ENCODE measurements around the gene ABCA3. TPM values are rescaled to one million over a fixed set of nuclear protein-coding genes. Genes with fewer than 3 reads are reported as not detected.

ABCA3 gene
- total and polyA plus RNA-seq, 2 experiments from 2014 or later: 3.0 to 4.1 TPM

DNA sequence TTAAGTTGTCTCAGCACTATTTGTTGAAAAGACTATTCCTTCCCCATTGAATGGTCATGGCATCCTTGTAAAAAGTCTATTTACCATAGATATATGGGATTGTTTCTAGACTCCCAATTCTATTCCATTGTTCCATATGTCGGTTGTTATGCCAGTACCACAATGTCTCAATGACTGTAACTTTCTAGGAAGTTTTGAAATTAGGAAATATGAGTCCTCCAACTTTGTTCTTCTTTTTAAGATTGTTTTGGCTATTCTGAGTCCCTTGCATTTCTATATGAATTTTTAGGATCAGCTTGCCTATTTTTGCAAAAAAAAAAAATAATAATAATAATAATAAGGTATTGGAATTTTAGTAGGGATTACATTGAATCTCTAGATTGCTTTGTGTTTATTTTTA lies 43.0 kb upstream of the ABCA3 start (continued):
- TF ChIP-seq ZNF462 (CRISPR knock-in tag; IDR thresholded peaks at IDR 0.05) (no peak), STAT1 (IDR thresholded peaks at IDR 0.05; ENCODE audit: unreplicated experiment) (no peak)
- TF ChIP-seq, protein P1, sequence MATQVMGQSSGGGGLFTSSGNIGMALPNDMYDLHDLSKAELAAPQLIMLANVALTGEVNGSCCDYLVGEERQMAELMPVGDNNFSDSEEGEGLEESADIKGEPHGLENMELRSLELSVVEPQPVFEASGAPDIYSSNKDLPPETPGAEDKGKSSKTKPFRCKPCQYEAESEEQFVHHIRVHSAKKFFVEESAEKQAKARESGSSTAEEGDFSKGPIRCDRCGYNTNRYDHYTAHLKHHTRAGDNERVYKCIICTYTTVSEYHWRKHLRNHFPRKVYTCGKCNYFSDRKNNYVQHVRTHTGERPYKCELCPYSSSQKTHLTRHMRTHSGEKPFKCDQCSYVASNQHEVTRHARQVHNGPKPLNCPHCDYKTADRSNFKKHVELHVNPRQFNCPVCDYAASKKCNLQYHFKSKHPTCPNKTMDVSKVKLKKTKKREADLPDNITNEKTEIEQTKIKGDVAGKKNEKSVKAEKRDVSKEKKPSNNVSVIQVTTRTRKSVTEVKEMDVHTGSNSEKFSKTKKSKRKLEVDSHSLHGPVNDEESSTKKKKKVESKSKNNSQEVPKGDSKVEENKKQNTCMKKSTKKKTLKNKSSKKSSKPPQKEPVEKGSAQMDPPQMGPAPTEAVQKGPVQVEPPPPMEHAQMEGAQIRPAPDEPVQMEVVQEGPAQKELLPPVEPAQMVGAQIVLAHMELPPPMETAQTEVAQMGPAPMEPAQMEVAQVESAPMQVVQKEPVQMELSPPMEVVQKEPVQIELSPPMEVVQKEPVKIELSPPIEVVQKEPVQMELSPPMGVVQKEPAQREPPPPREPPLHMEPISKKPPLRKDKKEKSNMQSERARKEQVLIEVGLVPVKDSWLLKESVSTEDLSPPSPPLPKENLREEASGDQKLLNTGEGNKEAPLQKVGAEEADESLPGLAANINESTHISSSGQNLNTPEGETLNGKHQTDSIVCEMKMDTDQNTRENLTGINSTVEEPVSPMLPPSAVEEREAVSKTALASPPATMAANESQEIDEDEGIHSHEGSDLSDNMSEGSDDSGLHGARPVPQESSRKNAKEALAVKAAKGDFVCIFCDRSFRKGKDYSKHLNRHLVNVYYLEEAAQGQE (IDR thresholded peaks at IDR 0.05; ENCODE audit: unreplicated experiment): no peak

DNA sequence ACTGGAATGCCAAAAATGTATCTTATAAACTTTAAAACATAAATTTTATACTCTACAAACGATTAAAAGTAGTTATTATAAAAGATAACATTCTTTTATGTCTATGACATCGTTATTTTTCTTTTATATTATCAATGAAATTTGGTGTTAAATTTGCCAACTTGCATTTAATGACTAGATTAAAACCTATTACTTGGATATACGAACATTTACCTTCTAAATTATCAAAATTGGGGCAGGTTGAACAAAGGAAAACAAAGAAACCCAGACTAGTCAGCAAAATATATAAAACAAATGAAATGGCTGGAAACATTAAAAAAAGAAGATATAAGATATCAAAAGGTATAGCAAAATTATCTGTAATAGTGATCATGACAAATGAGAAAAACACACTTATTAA lies 34.1 kb upstream of the ABCA3 start:
- TF ChIP-seq NANOG (IDR thresholded peaks at IDR 0.05; ENCODE audit: borderline replicate concordance) (no peak), POLR2AphosphoS5 (IDR thresholded peaks at IDR 0.05; ENCODE audit: low read depth) (no peak), STAT1 (IDR thresholded peaks at IDR 0.05; ENCODE audit: unreplicated experiment) (no peak), EZH2phosphoT487 (IDR thresholded peaks at IDR 0.05; ENCODE audit: unreplicated experiment) (no peak)
- H3K4me3 Mint-ChIP-seq: no peak overlapping the region

More for the DNA sequence above, 34.1 kb upstream of the ABCA3 start:
- Mint-ChIP-seq H3K36me3 (ENCODE audit: low read depth) (no peaks in the 10 kb centered on the region), H3K27me3 (ENCODE audit: insufficient read depth, low read depth, poor library complexity) (peaks cover 3% of the 10 kb centered on the region), H3K4me1 (0 out of 3 replicates have a peak, but pooled peaks cover 2% of the 10 kb centered on the region), H3K9me3 (no peaks in the 10 kb centered on the region), H3K27ac (no peak overlapping the region)
- Histone ChIP-seq H3F3A (replicated peaks; ENCODE audit: low read depth) (no peaks in the 10 kb centered on the region), H4K20me1 (replicated peaks; ENCODE audit: insufficient read depth) (no peaks in the 10 kb centered on the region), H3K27ac (ENCODE audit: low read depth) (no peak overlapping the region), H3K79me2 (replicated peaks; ENCODE audit: insufficient read depth) (no peaks in the 10 kb centered on the region), H3K4me2 (no peak overlapping the region), H3K4me1 (ENCODE audit: insufficient read depth) (no peaks in the 10 kb centered on the region), H3K9me2 (ENCODE audit: insufficient read depth) (peaks cover 8% of the 10 kb centered on the region; the same call in 1 of the 2 replicates), H3K36me3 (ENCODE audit: insufficient read depth) (no peaks in the 10 kb centered on the region), H3K27me3 (ENCODE audit: insufficient read depth) (no peaks in the 10 kb centered on the region), H3K4me3 (no peak overlapping the region), H2AFZ (no peak overlapping the region)
- DNase-seq (ENCODE audit: low spot score) (no peak), ATAC-seq (no peak)
